GM19438 (cell line): Measurements from ENCODE around the gene NAMPT.
"Not testable (repeated sequence)": the region's sequence is repeated elsewhere in the genome, so short reads cannot be mapped to it uniquely, and the experiment has no call there.

Experiments
- ATAC-seq: cut with Tn5 transposase; IDR thresholded peaks from one replicate; pipeline ENCODE4 v1.9.1; 2021; ENCODE audit warnings: low read depth; ENCODE audit not compliant: unreplicated experiment

The NAMPT gene

DNA sequence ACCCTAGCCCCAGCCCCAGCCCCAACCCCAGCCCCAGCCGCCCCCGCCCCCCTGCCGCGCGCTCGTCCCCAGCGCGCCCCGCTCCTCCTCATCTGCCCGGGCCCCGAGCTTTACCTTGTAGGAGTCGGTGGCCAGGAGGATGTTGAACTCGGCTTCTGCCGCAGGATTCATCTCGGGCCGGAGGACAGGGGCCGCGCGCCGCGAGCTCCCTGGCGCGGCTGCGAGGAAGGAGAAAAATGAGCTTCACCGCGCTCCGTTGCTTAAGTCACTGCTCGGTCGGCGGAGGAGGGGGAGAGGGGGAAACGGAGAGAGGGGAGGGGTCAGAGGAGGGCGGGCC lies at the start of gene NAMPT:
TSS of gene NAMPT (minus strand) at position 270 of the 337 bp plus-strand sequence. CDS start at position 171, 99 bp downstream.
- ATAC-seq: no peak

DNA sequence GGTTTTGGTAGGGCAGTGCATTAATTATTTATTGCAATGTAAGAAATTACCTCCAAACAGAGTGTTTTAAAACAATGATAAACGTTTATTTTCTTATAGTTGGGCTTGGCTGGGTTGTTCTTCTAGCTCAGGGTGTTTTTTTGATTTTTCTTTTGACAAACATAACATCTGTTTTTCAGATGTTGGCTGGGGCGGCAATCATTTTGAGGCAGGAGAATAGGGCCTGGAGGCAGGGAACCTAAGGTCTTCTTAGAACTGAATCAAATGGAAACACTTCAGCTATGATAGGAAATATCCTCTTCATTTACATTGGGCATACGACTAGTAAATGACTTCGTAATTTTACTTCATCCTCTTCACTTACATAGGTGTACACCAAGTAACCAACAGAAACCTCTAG lies 47.4 kb upstream of the NAMPT start:
- no peak for ATAC-seq

DNA sequence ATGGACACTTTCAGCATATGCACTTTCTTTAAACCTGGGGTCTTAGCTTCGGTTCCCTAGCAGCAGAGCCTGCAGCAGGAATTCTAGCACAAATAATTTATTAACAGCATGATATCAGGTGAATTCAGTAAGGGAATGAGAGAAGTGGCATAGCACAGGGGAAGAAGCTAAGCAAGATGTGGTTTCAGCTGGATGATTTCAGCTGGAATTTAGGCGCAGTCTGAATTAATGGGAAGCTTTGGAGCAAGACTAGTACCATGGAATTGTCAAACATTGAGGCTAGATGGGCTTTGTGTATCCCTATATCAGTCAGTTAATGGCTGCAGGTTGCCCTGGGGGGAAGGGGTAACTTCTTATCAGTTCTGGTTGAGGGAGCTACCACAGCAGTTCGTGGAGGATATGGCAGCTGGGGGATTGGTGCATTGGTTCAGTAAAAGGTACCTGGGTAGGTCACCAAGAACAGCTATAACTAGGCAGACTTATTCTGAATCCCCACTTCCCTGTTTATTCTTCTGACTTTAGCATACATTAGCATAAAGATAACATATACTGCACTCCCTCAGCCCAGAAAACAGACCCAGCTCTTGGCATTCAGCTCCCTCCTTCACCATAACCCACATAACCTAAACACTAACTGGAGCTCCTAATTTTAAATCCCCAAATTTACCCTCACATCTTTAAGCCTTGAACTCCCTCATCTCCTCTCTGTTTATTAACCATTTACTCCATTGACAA lies 46.8 kb upstream of the NAMPT start:
- ATAC-seq: no peak

DNA sequence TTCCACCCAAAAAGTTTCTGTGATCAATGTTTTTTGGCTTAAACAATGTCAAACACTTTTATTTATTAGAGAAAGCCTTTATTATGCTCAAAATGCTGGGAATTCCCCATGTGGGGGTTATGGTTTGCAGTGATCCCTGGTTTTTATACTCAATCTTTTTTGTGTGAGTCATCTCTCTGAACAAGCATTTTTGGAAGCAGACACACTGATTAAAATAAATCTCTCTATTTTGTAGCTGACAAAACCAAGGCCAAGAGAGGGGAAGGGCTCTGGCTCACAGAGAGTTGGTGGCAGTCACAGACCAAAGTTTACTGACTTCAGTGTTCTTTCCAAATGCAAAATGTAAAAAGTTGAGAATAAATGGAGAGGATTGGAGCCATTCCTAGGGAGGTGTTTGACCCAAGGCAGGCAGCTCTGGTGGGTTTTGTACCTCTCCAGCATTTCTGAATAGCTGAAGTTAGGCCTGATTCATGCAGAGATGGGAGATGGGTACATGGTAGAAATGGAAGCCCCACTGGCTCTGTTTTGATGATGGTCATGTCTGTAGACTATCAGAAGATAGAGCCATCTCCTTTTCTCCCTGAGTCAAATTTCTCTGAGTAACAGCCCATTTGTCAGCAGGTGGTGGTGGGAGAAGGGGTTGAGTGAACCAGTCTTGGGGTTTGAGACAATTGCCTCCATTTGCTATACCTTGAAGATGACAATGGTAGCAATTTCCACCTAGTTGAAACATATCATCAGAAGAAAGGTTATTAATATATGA lies 45.4 kb upstream of the NAMPT start:
- no peak for ATAC-seq

DNA sequence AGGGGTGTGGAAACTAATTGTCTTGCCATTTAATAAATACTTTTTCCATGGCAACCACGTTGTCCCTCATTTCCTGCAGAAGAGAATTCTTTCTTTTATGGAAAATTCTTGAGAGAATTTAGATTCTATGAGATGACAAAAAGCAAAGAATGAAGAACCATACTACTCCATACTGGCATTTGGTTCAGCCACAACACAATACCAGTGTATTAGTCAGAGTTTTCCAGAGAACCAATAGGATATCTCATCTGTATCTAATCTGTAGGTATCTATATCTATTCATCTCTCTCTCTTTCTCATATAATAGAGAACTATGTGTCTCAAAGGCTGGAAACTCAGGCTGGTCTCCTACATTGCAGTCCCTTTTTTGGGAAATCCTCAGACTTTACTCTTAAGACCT lies 44.6 kb upstream of the NAMPT start:
- ATAC-seq: no peak

DNA sequence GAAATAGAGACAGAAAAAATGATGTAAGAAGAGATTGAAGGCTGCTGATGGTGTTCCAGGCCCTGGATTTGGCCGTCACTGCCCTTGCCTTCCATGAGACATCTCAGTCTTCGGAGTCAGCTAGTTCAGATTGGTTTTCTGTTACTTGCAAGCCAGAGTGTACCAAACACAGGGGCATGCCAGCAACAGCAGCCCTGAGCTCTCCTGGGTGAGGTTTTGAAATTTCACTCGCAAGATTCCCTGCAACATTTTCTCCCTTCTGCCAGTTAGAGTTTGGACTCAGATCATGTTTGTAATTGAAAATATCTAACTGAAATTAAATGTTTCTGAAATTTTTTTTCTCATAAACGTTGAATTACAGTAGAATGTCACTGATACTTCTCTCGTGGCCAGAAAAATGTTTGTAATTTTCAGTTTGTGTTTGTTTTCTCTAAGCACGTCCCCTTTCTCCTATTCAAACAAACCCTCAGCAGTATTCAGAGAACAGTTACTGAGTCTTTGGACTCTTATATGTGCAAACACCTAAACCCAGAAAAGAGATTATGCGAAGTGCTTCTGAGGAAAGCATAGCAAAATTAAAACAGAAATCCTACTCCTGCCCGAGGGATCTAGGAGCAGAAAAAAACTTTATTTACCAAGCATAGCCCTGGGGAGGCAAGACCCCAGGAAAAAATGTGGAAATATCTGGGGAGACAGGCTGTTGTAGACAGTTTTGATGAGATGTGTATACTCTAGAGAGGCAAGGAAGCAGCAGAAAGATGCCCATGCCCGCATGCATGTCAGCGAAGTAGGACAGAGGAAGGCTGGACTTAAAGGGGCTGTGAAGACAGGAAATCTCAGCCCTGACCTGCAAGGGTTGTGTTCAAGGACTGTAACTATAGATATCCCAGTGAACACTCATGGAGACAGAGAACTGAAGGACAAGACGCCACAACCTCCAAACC lies 43.0 kb upstream of the NAMPT start:
- no peak for ATAC-seq

DNA sequence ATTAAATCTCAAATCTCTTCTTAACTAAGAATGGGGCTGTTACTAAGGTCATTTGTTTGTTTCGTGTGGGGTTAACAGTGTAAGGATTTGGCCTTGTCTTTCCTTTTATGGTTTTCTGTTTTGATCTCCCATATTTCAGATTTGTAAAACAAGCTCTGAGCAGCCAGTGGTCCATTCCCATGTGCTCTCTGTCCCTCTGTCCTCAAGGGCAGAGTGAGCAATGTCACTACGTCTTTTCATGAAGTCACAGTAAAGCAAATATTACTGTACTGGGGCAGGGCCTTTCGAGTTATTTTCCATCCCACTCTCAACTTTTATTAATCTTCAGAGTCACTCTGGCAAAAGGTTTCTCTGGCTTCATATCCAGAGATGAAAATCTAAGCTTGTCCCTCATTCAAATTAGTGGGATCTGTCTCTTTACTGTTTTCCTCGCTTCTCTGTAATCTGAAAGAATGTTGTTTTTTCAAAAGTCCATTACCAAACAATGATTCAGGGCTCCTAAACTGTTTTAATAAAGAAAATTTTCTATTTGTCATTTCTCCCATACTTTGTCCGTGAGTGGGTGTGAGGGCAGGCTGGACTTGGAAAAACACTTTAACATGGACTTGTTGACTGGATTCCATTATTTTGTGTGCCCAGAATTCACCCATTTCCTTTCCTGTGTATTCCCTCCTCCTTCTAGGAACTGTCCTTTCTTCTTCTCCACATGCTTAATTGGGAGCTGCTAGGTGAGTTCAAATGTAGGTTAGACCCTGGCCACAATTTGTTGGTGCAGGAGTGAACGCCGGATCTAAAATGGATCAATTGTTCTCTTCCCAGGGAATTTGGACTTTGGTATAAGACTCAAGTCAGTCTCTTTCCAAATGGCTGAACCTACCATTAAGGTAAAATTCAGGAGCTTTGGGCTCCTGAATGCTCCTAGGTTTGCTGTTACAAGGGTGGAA lies 42.1 kb upstream of the NAMPT start:
- no peak for ATAC-seq

DNA sequence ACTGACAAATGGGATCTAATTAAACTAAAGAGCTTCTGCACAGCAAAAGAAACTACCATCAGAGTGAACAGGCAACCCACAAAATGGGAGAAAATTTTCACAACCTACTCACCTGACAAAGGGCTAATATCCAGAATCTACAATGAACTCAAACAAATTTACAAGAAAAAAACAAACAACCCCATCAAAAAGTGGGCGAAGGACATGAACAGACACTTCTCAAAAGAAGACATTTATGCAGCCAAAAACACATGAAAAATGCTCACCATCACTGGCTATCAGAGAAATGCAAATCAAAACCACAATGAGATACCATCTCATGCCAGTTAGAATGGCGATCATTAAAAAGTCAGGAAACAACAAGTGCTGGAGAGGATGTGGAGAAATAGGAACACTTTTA lies 39.7 kb upstream of the NAMPT start:
- ATAC-seq: not testable (repeated sequence)

DNA sequence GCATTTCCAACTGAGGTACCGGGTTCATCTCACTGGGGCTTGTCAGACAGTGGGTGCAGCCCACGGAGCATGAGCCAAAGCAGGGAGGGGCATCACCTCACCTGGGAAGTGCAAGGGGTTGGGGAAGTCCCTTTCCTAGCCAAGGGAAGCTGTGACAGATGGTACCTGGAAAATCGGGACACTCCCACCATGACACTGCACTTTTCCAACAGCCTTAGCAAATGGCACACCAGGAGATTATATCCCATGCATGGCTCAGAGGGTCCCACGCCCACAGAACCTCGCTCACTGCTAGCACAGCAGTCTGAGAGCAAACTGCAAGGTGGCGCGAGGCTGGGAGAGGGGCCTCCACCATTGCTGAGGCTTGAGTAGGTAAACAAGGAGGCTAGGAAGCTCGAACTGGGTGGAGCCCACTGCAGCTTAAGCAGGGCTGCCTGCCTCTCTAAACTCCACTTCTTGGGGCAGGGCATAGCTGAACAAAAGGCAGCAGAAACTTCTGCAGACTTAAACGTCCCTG lies 35.5 kb upstream of the NAMPT start:
- not testable (repeated sequence) for ATAC-seq

DNA sequence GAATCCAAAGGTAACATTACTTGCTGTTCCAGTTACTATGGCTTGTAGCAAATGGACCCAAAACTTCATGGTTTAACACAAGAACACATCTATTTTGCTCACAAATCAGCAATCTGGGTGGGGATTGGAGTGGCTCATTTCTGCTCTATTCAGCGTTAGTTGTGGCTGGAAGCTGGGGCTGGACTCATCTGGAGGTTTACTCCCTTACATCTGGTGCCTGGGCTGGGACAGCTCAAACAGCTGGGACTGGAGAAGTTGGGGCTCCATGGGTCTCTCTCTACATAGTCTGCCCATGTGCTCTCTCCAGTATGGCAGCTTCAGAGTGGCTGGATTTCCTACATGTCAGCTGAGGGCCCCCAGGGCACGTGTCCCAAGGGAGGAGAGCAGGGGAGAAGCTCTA lies 33.7 kb upstream of the NAMPT start:
- no peak for ATAC-seq

DNA sequence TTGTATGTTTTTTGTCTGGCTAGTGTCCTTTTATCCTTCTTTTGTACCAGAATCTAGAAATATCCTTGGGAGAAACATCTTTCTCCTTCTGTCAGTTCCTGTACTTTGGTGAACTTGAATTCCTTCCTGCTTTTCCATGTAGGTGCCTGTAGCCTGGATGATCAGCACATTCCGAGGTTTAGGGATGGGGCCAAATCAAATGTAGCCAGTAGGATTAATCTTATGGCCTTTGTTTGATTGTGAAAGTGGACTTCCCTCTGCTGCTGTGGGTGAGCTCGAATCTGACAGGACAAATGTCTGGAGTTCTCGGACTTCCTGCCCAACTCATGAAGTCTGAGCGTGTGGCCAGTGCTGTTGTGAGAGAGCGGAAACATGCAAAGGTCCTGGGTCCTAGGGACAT lies 33.2 kb upstream of the NAMPT start:
- no peak for ATAC-seq

DNA sequence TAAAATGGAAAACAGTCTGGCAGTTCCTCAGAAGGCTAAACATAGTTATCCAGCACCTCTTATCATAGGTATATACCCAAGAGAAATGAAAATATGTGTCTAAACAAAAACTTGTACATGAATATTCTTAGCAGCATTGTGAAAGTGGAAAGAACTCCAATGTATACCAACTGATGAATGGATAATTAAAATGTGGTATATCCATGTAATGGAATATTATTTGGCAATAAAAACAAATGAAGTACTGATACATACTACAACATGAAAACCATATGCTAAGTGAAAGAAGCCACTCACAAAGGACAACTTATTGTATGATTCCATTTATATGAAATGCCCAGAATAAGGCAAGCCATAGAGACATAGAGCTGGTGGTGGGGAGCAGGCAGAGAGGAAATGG lies 32.2 kb upstream of the NAMPT start:
- ATAC-seq: no peak

DNA sequence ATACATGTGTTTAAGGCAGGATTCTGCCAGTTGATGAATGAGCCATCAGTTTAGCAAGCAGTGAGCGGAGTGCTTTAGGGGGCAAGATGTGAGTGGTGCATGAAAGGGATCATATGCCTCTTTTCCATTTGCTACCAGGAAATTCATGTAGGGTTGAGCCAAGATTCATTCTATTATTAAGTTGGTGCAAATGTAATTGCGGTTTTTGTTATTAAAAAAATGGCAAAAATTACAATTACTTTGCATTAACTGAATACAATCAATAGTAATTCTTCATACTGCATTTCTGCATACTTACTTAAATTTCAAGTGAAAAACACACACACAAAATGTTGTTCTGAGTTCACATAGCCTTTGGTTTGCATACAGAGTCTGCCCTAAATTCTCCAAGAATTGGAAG lies 30.1 kb upstream of the NAMPT start:
- no peak for ATAC-seq

DNA sequence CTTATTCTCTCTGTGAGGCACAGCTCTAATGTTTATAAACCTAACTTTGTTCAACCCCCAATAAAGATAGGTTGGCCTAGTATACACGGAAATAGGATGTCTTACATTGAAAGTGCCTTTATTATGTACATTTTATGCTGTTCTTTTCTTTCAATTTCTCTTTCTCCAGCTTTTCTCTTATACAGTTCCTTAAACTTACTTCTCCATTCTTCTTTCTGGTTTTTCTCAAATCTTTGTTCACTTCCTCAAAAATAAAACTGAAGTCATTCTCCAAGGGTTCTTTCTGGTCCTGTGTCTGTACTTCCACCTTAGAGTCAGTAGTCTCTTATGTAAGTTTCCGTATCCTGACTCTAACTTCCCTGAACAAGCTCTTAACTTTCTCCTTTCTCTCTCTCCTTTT lies 29.2 kb upstream of the NAMPT start:
- ATAC-seq: no peak

DNA sequence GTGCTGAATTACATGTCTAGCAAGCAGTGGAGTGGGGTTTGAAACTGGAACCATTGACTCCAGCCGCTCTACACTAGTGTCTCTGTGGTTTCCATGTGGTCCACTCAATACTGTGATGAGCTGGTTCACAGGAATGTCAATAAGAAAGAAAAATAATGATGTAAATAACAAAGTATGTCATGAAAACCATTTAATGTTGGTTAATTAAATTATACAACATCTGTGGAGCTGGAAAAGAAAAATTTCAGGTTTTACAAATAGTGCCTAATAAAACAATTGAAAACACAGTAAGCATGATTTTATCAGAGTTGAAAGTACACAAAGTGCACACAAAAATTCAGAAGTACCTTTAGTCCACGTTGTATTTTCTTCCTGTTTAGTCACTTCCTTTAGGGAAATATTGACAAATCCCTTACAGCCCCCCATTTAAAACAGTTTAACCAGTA lies 28.7 kb upstream of the NAMPT start:
- ATAC-seq: no peak

DNA sequence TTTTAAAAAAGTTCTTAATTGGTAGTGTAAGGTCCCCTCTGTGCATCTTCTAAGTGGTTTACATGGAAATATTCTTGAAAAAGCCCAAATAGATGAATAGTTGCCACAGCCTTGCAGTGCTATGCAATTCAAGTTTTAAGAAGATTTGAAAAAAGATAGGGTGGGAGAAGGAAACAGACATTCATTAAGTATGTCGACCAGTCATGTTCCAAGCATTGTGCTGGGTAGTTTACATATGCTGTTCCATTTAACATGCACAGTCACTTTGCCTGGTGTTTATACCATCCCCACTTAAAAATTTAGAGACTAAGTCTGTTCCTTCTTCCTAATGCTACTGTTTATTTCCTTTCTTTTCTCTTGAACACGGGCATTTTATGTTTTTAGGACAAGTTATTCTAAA lies 28.1 kb upstream of the NAMPT start:
- no peak for ATAC-seq

DNA sequence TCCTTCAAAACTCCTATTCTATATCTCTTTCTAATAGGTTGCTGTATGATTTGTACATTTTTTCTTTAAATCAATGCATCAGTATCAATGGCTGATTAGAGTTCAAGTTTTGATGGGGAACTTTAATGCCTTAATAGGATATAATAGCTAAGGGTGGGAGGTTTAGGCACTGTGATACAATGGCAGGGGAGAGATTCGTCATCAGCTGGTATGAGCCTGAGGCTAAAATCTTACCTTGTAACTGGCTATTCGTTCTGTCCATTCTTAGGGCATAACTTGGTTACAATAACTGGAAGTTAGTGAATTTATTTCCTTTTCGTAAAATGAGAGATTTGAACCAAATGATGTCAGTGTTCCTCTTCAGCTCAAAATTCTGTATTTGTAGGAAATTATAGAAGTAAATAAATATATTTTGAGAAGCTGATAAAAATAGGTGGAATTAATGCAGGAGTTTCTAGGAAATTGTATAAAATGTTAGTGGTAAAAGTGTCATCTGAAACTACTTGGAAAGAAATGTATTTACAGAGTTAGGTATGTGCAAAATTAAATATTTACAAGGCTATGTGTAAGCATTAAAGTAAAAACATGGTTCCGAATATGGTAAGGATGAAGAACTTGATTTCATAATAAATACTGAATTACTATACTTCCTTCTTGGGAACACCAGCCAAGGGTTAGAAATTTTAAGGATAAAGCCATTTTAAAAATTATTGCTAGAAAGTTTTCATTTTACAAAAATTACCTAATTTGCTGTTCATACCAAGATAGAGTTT lies 27.5 kb upstream of the NAMPT start:
- no peak for ATAC-seq

DNA sequence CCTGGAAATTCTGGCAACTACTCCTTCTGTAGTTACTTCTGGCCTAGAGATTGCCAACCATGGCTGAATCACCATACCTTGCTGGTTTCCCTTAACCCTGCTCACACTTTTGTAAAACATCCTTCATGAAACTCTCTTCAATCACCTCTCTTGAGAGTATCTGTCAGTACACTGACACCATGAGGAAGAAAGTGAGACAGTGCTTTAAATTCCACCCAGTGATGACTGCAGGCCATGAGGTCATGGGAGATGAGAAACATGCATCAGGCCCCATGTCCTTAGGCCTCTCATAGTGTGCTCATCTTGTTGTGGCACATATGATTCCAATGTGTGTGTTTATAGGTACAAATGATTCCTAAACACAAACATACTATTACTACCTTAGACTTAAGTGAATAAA lies 24.6 kb upstream of the NAMPT start:
- no peak for ATAC-seq

DNA sequence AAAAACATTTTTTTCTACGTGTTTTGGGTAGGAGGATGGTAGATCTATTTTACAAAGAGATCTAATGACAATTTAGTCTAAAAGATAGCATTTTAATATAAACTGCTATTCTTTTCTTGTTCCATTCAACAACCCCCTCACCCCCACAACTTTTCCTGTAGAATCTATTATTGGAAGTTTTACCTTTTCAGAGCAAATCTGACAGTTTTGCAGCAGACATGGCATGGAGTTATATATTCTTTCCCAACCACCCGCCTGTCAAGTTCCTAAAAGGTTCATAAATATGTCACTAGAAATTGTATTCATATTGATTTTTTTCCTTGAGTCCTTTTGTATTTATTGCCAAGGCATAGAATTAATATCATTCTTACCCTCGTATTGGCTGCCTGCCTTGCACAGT lies 21.5 kb upstream of the NAMPT start:
- ATAC-seq: no peak
